GM18499 (cell line): ENCODE results near the gene PCGF5.
A peak's percentile ranks its signal among the peaks of the same experiment; 100 is the strongest.
"Not testable (repeated sequence)": the region's sequence is repeated elsewhere in the genome, so short reads cannot be mapped to it uniquely, and the experiment has no call there.

Experiments
- ATAC-seq: cut with Tn5 transposase; IDR thresholded peaks from one replicate; pipeline ENCODE4 v1.9.1; 2021; ENCODE audit warnings: moderate number of reproducible peaks; ENCODE audit not compliant: insufficient read depth, unreplicated experiment

The PCGF5 gene

GRCh38 chr10:91220194-91220953 is at the start of gene PCGF5:
Gene PCGF5 (plus strand): TSS chr10:91220663. CDS start chr10:91222872, 2,209 bp downstream.
- ATAC-seq, result peak; percentile 75

GRCh38 chr10:91171485-91171884 is 49.0 kb upstream of the PCGF5 start:
- no peak for ATAC-seq

DNA sequence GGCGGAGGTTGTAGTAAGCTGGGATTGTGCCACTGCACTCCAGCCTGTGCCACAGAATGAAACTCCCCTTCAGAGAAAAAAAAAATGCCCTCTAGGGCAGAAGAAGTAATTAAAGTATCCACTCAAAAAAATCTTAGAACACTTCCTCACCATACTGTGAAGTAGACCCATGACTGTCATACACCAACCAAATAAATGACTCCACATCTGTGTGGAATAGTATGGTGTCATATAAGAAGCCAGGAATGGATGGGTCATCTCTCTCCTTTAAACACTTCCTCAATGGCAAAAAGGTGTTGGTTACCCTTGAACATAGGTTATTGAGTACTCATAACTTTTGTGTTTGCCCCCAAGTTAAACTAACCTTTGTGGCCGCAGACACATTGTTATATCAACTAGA is 48.1 kb upstream of the PCGF5 start:
- no peak for ATAC-seq

DNA sequence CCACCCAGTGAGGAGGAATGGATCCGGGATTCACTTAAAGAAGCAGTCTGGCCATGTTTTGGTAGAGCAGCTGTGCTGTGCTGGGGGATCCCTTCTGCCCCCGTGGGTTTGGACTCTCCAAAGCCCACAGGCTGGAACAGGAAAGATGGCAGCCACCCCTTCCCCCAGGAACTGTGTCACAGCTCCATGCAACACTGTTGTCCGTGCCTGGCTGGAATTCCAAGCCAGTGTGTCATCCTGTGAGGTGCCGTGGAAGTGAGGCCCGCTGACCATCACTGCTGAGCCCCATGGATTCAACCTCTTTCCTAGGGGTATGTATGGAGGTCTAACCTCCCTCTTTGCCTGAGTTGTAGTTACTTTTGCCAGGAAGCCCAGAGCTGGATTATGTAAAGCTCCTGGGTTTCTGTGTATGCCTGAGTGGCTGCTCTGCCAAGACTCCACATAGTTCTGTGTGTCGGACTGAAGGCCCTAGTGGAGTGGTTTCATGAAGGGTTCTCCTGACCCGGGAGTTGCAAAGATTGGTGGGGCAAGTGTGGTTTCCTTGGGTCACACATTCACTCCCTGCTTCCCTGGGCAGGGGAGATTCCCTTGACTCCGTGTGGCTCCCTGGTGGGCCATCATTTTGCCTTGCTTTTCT is 35.1 kb upstream of the PCGF5 start:
- no peak for ATAC-seq

GRCh38 chr10:91187156-91187555 is 33.3 kb upstream of the PCGF5 start:
- no peak for ATAC-seq

GRCh38 chr10:91188010-91188409 is 32.5 kb upstream of the PCGF5 start:
- not testable (repeated sequence) for ATAC-seq

- no peak for ATAC-seq
Measured at GRCh38 chr10:91188889-91189288, 31.6 kb upstream of the PCGF5 start.

GRCh38 chr10:91190388-91190870 is 30.0 kb upstream of the PCGF5 start:
- ATAC-seq, result no peak

GRCh38 chr10:91190876-91191583 is 29.4 kb upstream of the PCGF5 start:
- peak; percentile 51 for ATAC-seq

DNA sequence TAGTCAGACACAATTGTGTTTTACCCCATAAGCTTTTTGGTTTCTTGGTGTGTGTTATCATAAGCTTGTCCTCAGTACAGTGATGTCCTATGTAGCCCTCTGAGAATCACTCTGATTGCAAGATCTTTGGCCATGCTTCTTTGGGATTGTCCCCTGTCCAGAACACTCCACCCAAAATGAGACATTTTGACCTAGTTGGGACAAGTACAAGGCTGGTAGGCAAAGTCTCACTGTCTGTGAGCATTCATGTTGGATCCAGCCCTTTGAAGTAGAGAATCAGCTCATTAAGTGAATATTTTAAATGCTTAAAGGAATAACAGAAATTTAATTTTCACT is 28.9 kb upstream of the PCGF5 start:
- no peak for ATAC-seq

DNA sequence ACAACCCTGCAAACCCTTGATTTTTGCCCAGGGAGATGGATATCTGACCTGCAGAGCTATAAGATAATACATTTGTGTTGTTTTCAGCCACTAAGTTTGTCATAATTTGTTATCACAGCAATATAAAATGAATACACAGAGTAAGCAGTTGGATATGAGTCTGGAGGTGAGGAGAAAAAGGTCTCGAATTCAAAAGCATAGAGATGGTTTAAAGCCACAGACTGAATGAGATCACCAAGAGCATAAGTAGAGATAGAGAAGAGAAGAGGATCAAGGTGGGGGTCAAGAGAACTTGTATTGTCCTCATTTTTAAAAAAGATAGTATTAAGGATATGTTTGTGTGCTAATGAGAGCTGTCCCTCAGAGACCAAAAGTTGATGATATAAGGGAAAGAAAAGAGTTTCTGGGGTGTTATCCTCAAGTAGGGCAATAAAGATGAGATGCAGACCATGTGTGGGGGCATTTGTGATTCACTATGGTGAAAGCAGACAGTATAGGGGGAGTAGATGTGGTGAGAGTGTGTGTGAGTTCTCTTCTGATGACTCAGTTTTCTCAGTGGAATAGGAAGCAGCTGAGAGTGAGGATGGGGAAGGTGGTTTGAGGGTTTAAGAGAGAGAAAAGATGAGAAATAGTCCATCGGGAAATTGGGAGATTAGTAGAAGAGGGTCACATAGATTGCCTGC is 25.8 kb upstream of the PCGF5 start:
- no peak for ATAC-seq

- no peak for ATAC-seq
Measured at GRCh38 chr10:91196268-91197048, 24.0 kb upstream of the PCGF5 start.

DNA sequence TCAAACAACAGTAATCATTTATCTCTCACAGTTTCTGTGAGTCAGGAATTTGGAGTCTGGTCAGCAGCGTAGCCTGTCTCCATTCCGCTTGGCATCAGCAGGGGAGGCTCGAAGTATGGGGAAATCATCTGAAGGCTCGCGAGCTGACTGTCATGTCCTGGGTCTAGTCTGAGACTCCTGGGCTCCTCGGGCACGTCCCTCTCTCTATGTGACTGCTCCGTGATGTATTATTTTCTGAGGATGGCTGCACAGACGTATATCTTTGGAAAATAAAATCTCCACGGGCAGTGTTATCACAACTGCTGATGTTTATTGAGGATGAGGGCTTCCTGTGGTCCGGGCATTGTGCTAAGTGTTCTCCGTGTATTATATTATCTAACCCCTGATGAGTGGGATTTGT is 23.3 kb upstream of the PCGF5 start:
- ATAC-seq, result no peak

DNA sequence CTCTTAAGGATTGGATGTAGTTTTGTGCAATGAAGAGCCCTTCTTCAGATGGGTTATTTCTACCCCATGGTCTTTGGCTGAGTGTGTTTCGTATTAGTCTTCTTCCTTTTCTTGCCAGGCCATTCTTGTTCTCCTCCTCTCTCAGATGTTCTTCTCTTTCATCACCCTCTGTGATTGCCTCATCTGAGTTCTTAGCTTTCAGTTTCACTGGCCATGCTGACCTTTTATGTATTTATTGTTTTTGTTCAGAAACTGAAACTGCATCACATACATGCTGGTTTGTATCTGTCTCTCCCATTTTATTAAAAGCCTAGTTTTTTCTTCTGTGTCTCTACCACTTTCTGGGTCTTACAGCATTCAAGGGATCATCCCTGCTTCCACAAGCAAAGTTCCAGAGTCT is 21.7 kb upstream of the PCGF5 start:
- ATAC-seq, result peak; percentile 81

- ATAC-seq, result no peak
Measured at GRCh38 chr10:91200314-91201212, 19.9 kb upstream of the PCGF5 start.

DNA sequence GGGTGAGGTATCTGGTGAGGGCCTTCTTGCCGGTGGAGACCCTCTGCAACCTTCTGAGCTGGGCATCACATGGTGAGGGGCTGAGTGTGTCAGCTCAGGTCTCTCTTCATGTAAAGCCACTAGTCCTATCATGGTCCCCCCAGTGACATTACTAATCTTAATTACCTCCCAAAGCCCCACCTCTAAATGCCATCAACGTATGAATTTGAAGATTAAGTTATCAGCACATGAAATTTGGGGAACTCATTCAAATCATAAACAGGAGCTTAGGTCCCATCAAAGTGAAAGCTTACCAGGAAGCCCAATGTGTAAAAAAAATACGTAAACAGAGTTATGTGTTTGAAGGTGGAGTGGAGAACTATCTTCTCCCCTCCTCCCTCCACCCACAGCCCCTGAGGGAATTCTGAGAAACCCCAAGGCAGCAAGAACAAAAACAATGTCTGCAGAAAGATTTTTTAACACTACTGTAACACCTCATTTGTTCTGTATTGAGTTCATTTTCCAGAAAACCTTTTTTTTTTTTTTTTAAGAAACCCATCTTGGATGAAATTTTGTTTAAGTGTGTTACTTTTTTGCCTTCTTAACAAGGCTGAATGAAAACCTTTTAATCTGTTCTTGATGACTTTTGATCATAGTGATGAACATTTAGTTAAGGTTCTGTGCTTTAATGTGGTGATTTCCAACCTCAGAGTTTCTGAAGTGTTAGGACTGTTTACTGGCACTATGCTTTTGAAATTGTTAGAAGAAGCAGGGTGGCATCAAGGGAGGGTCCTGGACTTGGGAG is 19.1 kb upstream of the PCGF5 start:
- no peak for ATAC-seq

DNA sequence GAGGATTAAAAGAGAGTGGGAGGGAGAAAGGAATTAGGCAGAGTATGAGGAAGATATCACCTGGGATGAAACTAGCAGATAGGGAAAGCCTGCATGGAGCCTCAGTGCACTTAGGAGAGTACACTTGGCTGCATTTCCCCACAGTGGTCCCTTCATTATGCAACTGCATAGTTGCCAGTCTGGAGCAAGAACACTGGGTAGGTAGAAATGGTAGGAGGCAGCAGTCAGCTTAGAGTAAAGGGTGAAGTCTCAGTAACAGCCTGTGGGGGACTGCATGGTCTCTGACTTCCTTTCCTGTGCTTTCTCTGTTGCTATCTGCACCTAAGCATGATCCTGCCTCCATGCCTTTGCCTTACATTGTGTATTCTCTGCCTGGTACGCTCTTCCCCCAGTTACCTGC is 14.0 kb upstream of the PCGF5 start:
- ATAC-seq, result no peak

DNA sequence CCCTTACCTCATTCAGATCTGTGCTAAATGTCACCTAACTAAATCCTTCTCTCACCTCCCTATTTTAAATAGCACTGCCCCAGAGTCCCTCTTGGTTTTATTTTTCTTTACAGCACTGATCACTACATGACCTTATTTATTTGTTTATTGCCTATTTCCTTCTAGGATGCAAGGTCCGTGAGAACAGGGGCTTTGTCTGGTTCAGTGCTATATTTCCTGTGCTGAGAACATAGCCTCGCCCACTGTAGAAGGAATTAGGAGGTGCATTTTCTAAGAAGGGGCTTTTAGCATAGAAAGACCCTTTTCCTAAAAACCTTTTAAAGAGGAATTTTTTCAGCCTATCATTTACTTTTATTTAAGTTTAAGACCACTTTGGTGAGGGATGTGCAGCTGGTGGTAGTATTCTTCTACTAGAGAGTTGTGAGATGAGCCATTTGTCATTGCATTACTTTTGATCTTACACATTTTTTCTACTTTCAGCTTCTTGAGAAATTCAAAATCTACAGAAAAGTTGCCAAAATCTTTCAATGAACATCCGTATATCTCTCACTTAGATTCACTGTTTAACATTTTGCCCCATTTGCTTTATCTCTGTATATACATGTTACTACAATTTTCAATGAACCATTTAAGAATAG is 13.5 kb upstream of the PCGF5 start:
- no peak for ATAC-seq
